Smooth muscle cell (in vitro differentiated cells): ENCODE measurements around the gene PSMA8. TPM values are rescaled to one million over a fixed set of nuclear protein-coding genes. Genes with fewer than 3 reads are reported as not detected.
"Not testable (repeated sequence)": the region's sequence is repeated elsewhere in the genome, so short reads cannot be mapped to it uniquely, and the experiment has no call there.

Experiments
- DNase-seq: peaks from one replicate; lab custom pipeline; 2025; ENCODE audit not compliant: unreplicated experiment; lab: John Stamatoyannopoulos, UW
- H2AFZ ChIP-seq: fragments of 200-600 bp; sonication (generic); 2 replicates; pipeline ENCODE4 v1.6.0; 2016; ENCODE audit warnings: antibody characterized with exemption, low read depth, mild to moderate bottlenecking
- H3F3A ChIP-seq: fragments of 200-600 bp; sonication (generic); 2 replicates; pipeline ENCODE4 v1.6.0; 2017; ENCODE audit warnings: antibody characterized with exemption, low read depth
- H3K27ac ChIP-seq: fragments of 200-600 bp; sonication (generic); 2 replicates; pipeline ENCODE4 v1.5.1; 2016; ENCODE audit warnings: low read depth, mild to moderate bottlenecking
- H3K27me3 ChIP-seq: fragments of 200-600 bp; sonication (generic); 2 replicates; pipeline ENCODE4 v1.6.1; 2016; ENCODE audit warnings: low read depth, mild to moderate bottlenecking
- H3K36me3 ChIP-seq: fragments of 200-600 bp; sonication (generic); 2 replicates; pipeline ENCODE4 v1.5.1; 2016; ENCODE audit warnings: low read depth
- H3K4me1 ChIP-seq: fragments of 200-600 bp; sonication (generic); 2 replicates; pipeline ENCODE4 v1.5.1; 2016; ENCODE audit warnings: low read depth
- H3K4me2 ChIP-seq: fragments of 200-600 bp; sonication (generic); 2 replicates; pipeline ENCODE4 v1.6.0; 2016; ENCODE audit warnings: mild to moderate bottlenecking
- H3K4me3 ChIP-seq: fragments of 200-600 bp; sonication (generic); 2 replicates; pipeline ENCODE4 v1.5.1; 2016; ENCODE audit warnings: mild to moderate bottlenecking
- H3K79me2 ChIP-seq: fragments of 200-600 bp; sonication (generic); 2 replicates; pipeline ENCODE4 v1.6.0; 2016; ENCODE audit warnings: low read depth, mild to moderate bottlenecking
- H3K9ac ChIP-seq: fragments of 200-600 bp; sonication (generic); 2 replicates; pipeline ENCODE4 v1.6.0; 2016; ENCODE audit warnings: low read depth
- H3K9me3 ChIP-seq: fragments of 200-600 bp; sonication (generic); replicated peaks from 2 replicates; pipeline ENCODE4 v1.5.1; 2016; ENCODE audit warnings: low read depth
- H4K20me1 ChIP-seq: fragments of 200-600 bp; sonication (generic); 2 replicates; pipeline ENCODE4 v1.6.0; 2016; ENCODE audit warnings: low read depth
- CTCF ChIP-seq: fragments of 200-600 bp; sonication (generic); IDR thresholded peaks from 2 replicates; pipeline ENCODE4 v1.5.1; 2017; ENCODE audit warnings: borderline replicate concordance, mild to moderate bottlenecking, antibody characterized with exemption; ENCODE audit not compliant: insufficient read depth, poor library complexity, severe bottlenecking
- WGBS: methylation state at CpG from one replicate; pipeline ENCODE4 v1.1.7; 2016; ENCODE audit warnings: low lambda C conversion rate; 5-methylcytosine and 5-hydroxymethylcytosine counted together
- polyA plus RNA-seq: library from polyadenylated mRNA; unstranded; fragments of >200 nt; fragmentation: Nextera tagmentation; extraction: Ambion mirVana; gene quantifications from 2 replicates; pipeline ENCODE4 v1.2.1, GENCODE V29; 2016
- total RNA-seq: library from RNA; depleted of rRNA; stranded (reverse); fragments of >200 nt; gene quantifications from 2 replicates; pipeline ENCODE4 v1.2.3, GENCODE V29; 2014

Gene PSMA8
- total and polyA plus RNA-seq, 2 experiments from 2014 or later = 0.49 TPM; not detected in 1

- no peaks in the 10 kb centered on the region for H3K79me2 ChIP-seq
- TF ChIP-seq CTCF = peak; percentile 25
- DNase-seq = no peak
- H3K36me3 ChIP-seq = no peaks in the 10 kb centered on the region
- no peaks in the 10 kb centered on the region for H3F3A ChIP-seq
- H3K27me3 ChIP-seq = no peaks in the 10 kb centered on the region
- 78% methylated on average over 3 of the region's 3 CpGs for WGBS
- no peaks in the 10 kb centered on the region for H3K4me1 ChIP-seq
- no peak overlapping the region for H3K27ac ChIP-seq
- H3K9me3 ChIP-seq = no peaks in the 10 kb centered on the region
- H3K4me3 ChIP-seq = no peak overlapping the region
- no peaks in the 10 kb centered on the region for H4K20me1 ChIP-seq
- no peak overlapping the region for H3K9ac ChIP-seq
- no peak overlapping the region for H3K4me2 ChIP-seq
- no peak overlapping the region for H2AFZ ChIP-seq
Observed at GRCh38 chr18:26159353-26159752, 25.7 kb downstream of the PSMA8 start.

- Histone ChIP-seq H3K27me3 (no peaks in the 10 kb centered on the region), H3K4me2 (no peak overlapping the region), H3F3A (no peaks in the 10 kb centered on the region), H3K4me3 (no peak overlapping the region), H3K9ac (no peak overlapping the region), H3K79me2 (no peaks in the 10 kb centered on the region), H3K4me1 (no peaks in the 10 kb centered on the region), H3K9me3 (no peaks in the 10 kb centered on the region), H4K20me1 (no peaks in the 10 kb centered on the region), H2AFZ (no peak overlapping the region), H3K27ac (no peak overlapping the region), H3K36me3 (no peaks in the 10 kb centered on the region)
- whole genome bisulfite sequencing = 84% methylated on average over 2 of the region's 2 CpGs
- no peak for DNase-seq
- TF ChIP-seq CTCF = no peak
Observed at GRCh38 chr18:26164571-26164970, 30.9 kb downstream of the PSMA8 start.

GRCh38 chr18:26167592-26167991, 33.9 kb downstream of the PSMA8 start:
- not testable (repeated sequence) for H3K27me3 ChIP-seq, H3K9me3 ChIP-seq, H3K4me2 ChIP-seq, H2AFZ ChIP-seq, H3K36me3 ChIP-seq, H3K4me3 ChIP-seq, H3K27ac ChIP-seq, DNase-seq, H4K20me1 ChIP-seq, H3K9ac ChIP-seq, H3K4me1 ChIP-seq, H3K79me2 ChIP-seq, H3F3A ChIP-seq
- 91% methylated on average over 1 of the region's 1 CpG for whole genome bisulfite sequencing

GRCh38 chr18:26175481-26175880, 41.8 kb downstream of the PSMA8 start:
- Histone ChIP-seq H3K36me3 (no peaks in the 10 kb centered on the region), H2AFZ (no peak overlapping the region), H3K27ac (no peak overlapping the region), H4K20me1 (no peaks in the 10 kb centered on the region), H3F3A (no peaks in the 10 kb centered on the region), H3K9ac (no peak overlapping the region), H3K4me2 (no peak overlapping the region), H3K4me3 (no peak overlapping the region), H3K27me3 (peaks cover 12% of the 10 kb centered on the region), H3K79me2 (no peaks in the 10 kb centered on the region), H3K9me3 (no peaks in the 10 kb centered on the region), H3K4me1 (no peaks in the 10 kb centered on the region)
- no peak for TF ChIP-seq CTCF
- DNase-seq = no peak
- WGBS = 82% methylated on average over 2 of the region's 2 CpGs
